Activated CD8-positive, alpha-beta memory T cell treated with anti-CD3 and anti-CD28 coated beads, Interleukin-2, amount 10 ng/mL, durations not matched to agents 7 days and 5 days (primary cell): ENCODE data around the gene DCHS2. TPM values are rescaled to one million over a fixed set of nuclear protein-coding genes. Genes with fewer than 3 reads are reported as not detected.
"Not testable (repeated sequence)": the region's sequence is repeated elsewhere in the genome, so short reads cannot be mapped to it uniquely, and the experiment has no call there.

Experiments used
- ATAC-seq: fragments of 150-1000 bp; cut with Tn5 transposase; one replicate; pipeline ENCODE4 v1.10.0; 2021; ENCODE audit warnings: moderate library complexity
- CTCF ChIA-PET: fragments of 350-600 bp; sonication (Branson Sonifier 250); formaldehyde crosslinking; loops from one replicate; lab custom pipeline; 2021; ENCODE audit warnings: antibody characterized with exemption; lab: Charles Lee
- DNase-seq: peaks from one replicate; pipeline ENCODE4 v3.0.0-alpha.2; 2020
- H3K27ac Mint-ChIP-seq: one replicate; pipeline ENCODE4 v1.8.0; 2021; ENCODE audit warnings: mild to moderate bottlenecking, mixed read lengths
- H3K27me3 Mint-ChIP-seq: one replicate; pipeline ENCODE4 v1.8.0; 2021; ENCODE audit warnings: mixed read lengths
- H3K36me3 Mint-ChIP-seq: one replicate; pipeline ENCODE4 v1.8.0; 2021; ENCODE audit warnings: mild to moderate bottlenecking, mixed read lengths
- H3K4me1 Mint-ChIP-seq: one replicate; pipeline ENCODE4 v1.8.0; 2021; ENCODE audit warnings: mixed read lengths
- H3K4me3 Mint-ChIP-seq: one replicate; pipeline ENCODE4 v1.8.0; 2021; ENCODE audit warnings: mild to moderate bottlenecking, moderate library complexity, mixed read lengths
- H3K9me3 Mint-ChIP-seq: one replicate; pipeline ENCODE4 v1.8.0; 2022; ENCODE audit warnings: low read depth, mixed read lengths
- total RNA-seq, 2 experiments: library from RNA; stranded (reverse); gene quantifications; one replicate each; pipeline ENCODE4 v1.2.3, GENCODE V29; 2021

The DCHS2 gene
- total RNA-seq, 2 experiments from 2014 or later: not detected

DNA sequence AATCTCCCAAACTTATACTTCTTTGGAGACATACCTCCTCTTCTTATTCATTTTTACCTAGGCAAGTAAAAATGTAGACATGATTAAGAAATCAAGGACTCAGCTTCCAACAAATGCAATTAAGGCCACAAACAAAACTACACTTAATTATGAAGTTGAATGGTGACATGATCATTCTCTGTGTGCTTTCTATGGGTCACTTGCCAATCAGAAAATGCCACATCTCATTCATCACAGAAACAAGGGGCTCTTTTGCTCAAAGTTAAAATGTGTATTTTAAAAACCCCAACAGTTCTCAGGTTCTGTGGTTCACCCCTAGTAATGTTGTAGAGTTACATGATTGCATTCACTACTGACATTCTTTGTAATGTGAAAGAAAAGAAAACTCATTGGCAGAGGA, 273.5 kb downstream of the DCHS2 start:
- Mint-ChIP-seq H3K27me3 (no peaks in the 10 kb centered on the region), H3K27ac (no peak overlapping the region), H3K36me3 (no peaks in the 10 kb centered on the region), H3K4me1 (no peaks in the 10 kb centered on the region), H3K4me3 (no peak overlapping the region), H3K9me3 (peaks cover 2% of the 10 kb centered on the region)
- no peak for ATAC-seq
- no peak for DNase-seq
- CTCF ChIA-PET: no interaction called here

DNA sequence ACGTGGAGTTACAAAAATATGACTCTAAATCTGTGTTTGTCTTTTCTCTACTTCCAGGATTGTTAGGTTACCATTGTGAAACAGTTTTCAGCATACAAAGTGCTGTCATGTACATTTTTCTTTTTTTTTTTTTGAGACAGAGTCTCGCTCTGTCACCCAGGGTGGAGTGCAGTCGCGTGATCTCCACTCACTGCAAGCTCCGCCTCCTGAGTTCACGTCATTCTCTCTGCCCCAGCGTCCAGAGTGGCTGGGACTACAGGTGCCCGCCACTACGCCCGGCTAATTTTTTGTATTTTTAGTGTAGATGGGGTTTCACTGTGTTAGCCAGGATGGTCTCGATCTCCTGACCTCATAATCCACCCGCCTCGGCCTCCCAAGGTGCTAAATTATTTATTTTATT, 274.2 kb downstream of the DCHS2 start:
- ATAC-seq, H3K27ac Mint-ChIP-seq, H3K9me3 Mint-ChIP-seq, H3K4me1 Mint-ChIP-seq, DNase-seq, H3K36me3 Mint-ChIP-seq, CTCF ChIA-PET, H3K4me3 Mint-ChIP-seq, H3K27me3 Mint-ChIP-seq: not testable (repeated sequence)

DNA sequence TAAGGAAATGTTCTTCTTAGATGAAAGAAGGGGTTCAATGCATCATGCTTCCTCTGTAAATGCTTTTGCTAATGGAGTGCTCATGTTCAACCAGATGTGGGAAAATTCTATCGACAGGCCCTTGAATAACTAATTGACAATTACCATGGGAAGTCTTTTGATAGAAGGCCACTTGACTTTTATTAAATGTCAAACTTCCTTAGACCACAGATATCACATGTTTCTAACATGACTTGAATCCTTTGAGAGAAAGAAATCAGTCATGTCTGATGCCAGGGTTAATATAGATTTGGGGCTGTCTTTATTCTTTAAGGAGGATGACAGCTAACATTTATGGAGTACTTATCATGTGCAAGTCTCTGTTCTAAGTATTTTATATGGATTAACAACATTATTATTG, 280.1 kb downstream of the DCHS2 start:
- CTCF ChIA-PET: no interaction called here
- H3K4me1 Mint-ChIP-seq: no peaks in the 10 kb centered on the region

DNA sequence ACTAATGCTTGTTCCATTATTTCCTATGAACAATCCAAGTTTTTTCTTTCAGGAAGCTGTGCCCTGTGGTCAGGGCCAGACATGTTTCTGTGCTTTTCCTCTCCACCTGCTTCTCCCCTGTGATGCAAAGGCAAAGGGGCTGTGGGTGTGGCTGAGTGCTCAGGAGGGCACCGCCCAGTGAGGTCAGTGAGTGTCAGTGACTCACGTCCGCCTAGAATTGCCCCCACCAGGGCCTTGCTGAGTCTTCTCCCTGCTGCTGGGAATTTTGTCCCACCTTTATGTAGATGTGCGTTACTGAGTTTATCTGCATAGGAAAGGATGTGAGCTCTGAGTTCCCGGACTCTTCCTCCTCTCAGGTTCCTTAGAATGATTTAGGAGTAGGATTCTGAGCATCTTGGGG, 283.2 kb downstream of the DCHS2 start:
- ATAC-seq (no peak), DNase-seq (no peak)
- no peak overlapping the region for H3K27ac Mint-ChIP-seq
- CTCF ChIA-PET: no interaction called here
- H3K4me1 Mint-ChIP-seq: no peaks in the 10 kb centered on the region
- no peaks in the 10 kb centered on the region for H3K9me3 Mint-ChIP-seq
- no peak overlapping the region for H3K4me3 Mint-ChIP-seq
- H3K36me3 Mint-ChIP-seq: no peaks in the 10 kb centered on the region
- H3K27me3 Mint-ChIP-seq: no peaks in the 10 kb centered on the region

More for the DNA sequence above, 280.1 kb downstream of the DCHS2 start:
- Mint-ChIP-seq H3K9me3 (no peaks in the 10 kb centered on the region), H3K27me3 (no peaks in the 10 kb centered on the region), H3K36me3 (no peaks in the 10 kb centered on the region), H3K27ac (no peak overlapping the region), H3K4me3 (no peak overlapping the region)
- no peak for DNase-seq
- no peak for ATAC-seq

DNA sequence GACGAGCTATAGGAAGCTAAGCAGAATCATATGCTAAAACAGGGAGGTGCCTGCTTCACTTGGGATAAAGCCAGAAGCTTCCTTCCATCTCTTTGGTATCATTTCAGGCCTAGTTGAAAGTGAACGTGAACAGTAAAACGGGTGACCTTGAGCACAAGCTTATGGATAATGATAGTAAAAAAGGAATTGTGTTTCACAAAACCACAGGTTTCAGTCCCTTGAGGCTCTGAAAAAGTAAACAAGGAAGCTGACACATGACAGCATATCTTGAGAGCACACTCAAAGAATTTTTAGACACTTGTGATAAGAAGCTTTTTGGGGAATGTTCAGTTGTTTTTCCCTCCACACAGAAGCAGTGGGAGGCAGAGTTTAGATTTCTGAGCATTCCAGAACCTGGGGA, 286.1 kb downstream of the DCHS2 start:
- Mint-ChIP-seq H3K27me3 (no peaks in the 10 kb centered on the region), H3K9me3 (no peaks in the 10 kb centered on the region), H3K27ac (no peak overlapping the region), H3K36me3 (no peaks in the 10 kb centered on the region), H3K4me1 (no peaks in the 10 kb centered on the region), H3K4me3 (no peak overlapping the region)
- DNase-seq: no peak
- ATAC-seq: no peak
- CTCF ChIA-PET: no interaction called here

DNA sequence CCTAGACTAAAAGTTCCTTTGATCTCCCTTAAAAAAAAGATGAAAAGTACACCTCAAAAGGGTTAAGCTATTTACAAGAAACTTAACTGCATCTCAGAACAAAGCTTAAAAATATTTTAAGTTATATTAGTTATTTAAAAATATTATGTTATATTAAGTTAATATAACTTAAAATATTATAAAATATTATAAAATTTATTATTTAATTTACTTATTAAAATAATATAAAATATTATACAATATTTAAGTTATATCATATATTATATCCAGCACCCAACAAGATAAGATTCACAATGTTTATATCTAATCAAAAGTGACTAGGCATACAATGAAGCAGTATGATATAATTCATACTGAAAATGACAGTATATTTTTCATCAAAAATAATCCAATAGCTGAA, 296.9 kb downstream of the DCHS2 start:
- H3K4me3 Mint-ChIP-seq: no peak overlapping the region
- no peaks in the 10 kb centered on the region for H3K4me1 Mint-ChIP-seq
- CTCF ChIA-PET: no interaction called here
- ATAC-seq: no peak
- no peaks in the 10 kb centered on the region for H3K27me3 Mint-ChIP-seq
- H3K27ac Mint-ChIP-seq: no peak overlapping the region
- no peaks in the 10 kb centered on the region for H3K36me3 Mint-ChIP-seq
- H3K9me3 Mint-ChIP-seq: no peaks in the 10 kb centered on the region
- no peak for DNase-seq

DNA sequence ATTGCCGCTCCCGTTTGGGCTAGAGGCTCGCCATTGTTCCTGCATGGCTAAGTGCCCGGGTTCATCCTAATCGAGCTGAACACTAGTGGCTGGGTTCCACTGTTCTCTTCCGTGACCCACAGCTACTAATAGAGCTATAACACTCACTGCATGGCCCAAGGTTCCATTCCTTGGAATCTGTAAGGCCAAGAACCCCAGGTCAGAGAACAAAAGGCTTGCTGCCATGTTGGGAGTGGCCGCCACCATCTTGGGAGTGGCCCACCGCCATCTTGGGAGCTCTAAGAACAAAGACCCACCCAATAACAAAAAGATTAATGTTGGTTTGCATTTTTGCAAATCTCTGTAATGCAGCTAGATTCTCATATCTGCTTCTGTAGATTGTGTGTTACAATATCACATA, 299.0 kb downstream of the DCHS2 start:
- no peaks in the 10 kb centered on the region for H3K36me3 Mint-ChIP-seq
- no peak for ATAC-seq
- no peak overlapping the region for H3K27ac Mint-ChIP-seq

DNA sequence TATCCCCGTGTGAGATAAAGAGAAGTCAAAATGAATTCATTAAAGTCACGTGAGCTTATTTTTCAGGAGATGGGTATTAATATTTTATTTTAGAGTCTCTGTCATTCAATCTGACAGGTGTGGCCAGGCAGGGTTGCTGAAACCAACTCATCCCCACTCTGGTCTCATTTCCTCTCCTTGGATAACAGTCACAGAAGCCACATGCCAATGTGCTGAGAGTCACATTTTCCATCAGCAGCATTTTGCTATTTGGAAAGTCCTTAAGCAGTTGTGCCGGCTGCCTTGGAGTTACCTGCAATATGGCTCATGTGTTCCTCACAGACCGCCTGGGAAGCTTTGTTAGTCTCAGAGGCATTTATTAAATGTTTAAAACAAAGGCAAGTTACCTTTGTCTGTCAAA, 302.3 kb downstream of the DCHS2 start:
- ATAC-seq (no peak), DNase-seq (no peak)
- no peak overlapping the region for H3K27ac Mint-ChIP-seq
- CTCF ChIA-PET: no interaction called here
- no peak overlapping the region for H3K4me3 Mint-ChIP-seq
- no peaks in the 10 kb centered on the region for H3K36me3 Mint-ChIP-seq
- no peaks in the 10 kb centered on the region for H3K4me1 Mint-ChIP-seq
- H3K27me3 Mint-ChIP-seq: no peaks in the 10 kb centered on the region
- H3K9me3 Mint-ChIP-seq: no peaks in the 10 kb centered on the region

More for the DNA sequence above, 299.0 kb downstream of the DCHS2 start:
- Mint-ChIP-seq H3K4me3 (no peak overlapping the region), H3K4me1 (no peaks in the 10 kb centered on the region), H3K27me3 (no peaks in the 10 kb centered on the region), H3K9me3 (no peaks in the 10 kb centered on the region)
- CTCF ChIA-PET: no interaction called here
- DNase-seq: no peak

DNA sequence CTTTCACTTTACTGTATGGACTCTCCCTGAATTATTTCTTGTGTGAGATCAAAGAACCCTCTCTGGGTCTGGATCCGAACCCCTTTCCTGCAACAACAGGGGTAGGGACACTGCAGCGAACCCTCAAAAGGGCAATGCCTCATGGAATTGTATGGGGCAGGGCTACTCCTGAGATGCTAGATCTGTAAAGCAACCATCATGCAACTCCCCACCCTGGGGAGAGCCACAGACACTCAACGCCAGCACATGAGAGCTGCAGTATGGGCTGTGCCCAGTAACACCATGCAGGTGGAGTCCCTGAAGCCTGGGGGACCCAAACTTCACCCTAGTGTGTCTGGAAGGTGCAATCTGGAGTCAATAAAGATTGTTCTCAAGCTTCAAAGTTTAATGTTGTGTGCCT, 304.7 kb downstream of the DCHS2 start:
- H3K4me3 Mint-ChIP-seq: no peak overlapping the region
- no peak for DNase-seq
- ATAC-seq: no peak
- H3K27ac Mint-ChIP-seq: no peak overlapping the region
- no peaks in the 10 kb centered on the region for H3K27me3 Mint-ChIP-seq
- CTCF ChIA-PET: no interaction called here
- H3K9me3 Mint-ChIP-seq: no peaks in the 10 kb centered on the region
- no peaks in the 10 kb centered on the region for H3K4me1 Mint-ChIP-seq
- H3K36me3 Mint-ChIP-seq: no peaks in the 10 kb centered on the region

DNA sequence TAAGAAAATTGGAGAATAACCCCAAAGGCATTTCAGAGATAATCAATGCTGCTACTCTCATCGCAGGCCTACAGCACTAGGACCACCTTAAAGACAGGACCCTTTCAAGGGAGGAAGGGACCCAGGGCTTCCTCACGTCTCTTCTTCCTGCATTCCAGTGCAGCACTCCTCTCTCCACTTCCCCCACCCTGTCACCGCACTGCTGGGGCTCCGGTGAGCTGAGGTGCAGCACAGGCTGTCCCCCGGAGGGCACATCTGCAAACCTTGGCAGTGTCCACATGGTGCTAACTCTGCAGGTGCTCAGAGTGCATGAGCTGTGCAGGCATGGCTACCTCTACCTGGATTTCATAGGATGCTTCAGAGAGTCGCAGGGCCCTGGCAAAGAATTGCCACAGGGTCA, 305.6 kb downstream of the DCHS2 start:
- CTCF ChIA-PET: no interaction called here
- Mint-ChIP-seq H3K4me3 (no peak overlapping the region), H3K36me3 (no peaks in the 10 kb centered on the region), H3K9me3 (no peaks in the 10 kb centered on the region), H3K27ac (no peak overlapping the region), H3K27me3 (no peaks in the 10 kb centered on the region), H3K4me1 (no peaks in the 10 kb centered on the region)
- DNase-seq (no peak), ATAC-seq (no peak)

DNA sequence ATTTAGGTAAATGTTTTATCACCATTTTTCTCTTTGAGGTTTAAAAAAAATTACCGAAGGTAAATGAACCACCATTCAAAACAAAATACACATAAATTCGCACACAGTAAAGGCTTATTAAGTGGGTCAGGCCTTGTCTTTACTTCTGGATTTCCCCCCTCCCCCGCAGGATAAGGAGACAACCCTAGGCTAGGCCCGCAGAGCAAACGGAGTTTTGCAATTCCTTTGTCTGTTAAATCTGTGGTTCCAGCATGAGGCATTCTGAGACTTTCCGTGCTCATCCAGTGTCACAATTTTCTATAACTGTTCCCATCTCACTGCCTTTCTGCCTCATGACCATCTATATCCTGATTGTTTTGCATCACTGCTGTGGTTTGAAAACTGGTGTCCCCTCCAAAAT, 307.4 kb downstream of the DCHS2 start:
- Mint-ChIP-seq H3K4me1 (no peaks in the 10 kb centered on the region), H3K27me3 (no peaks in the 10 kb centered on the region), H3K27ac (no peak overlapping the region), H3K9me3 (peaks cover 2% of the 10 kb centered on the region), H3K4me3 (no peak overlapping the region), H3K36me3 (no peaks in the 10 kb centered on the region)
- DNase-seq: no peak
- no peak for ATAC-seq
- CTCF ChIA-PET: no interaction called here

DNA sequence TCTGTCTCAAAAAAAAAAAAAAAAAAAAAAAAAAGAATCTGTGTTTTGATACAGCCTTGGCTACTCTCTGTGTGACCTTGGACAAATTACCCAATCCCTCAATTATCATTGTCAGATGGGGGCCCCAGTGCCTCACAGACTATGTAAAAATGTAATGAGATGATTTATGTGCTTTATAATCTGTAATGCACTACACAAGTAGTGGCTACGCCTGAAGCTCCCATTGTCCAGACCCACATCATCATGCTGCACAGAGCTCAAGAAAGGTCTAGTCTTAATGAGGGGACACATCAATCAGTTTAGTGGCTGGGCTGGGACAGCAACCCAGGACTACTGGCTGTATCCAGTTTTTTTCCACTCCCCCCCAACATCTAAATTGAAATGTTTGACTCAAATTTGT, 308.3 kb downstream of the DCHS2 start:
- Mint-ChIP-seq H3K4me3 (no peak overlapping the region), H3K9me3 (peaks cover 2% of the 10 kb centered on the region), H3K4me1 (no peaks in the 10 kb centered on the region), H3K36me3 (no peaks in the 10 kb centered on the region), H3K27me3 (no peaks in the 10 kb centered on the region), H3K27ac (no peak overlapping the region)
- CTCF ChIA-PET: no interaction called here
- no peak for DNase-seq
- ATAC-seq: no peak

Other genes with a start within 250 kb of the DCHS2 start
- 10 to 100 TPM; 64.0 to 91.8 TPM for gene PLRG1, start 58.6 kb upstream of the DCHS2 start, total RNA-seq
- not detected for gene FGB, start 71.2 kb upstream of the DCHS2 start, total RNA-seq
- not detected for gene FGA, start 98.9 kb upstream of the DCHS2 start, total RNA-seq
- gene FGG, start 120.9 kb upstream of the DCHS2 start, total RNA-seq: not detected